Epithelial cell of esophagus (primary cell): Measurements from ENCODE around the gene FBXL17.

ENCODE experiments used
- DNase-seq: peaks from one replicate; pipeline ENCODE4 v3.0.0; 2010; ENCODE audit warnings: low read depth
- H3K4me3 ChIP-seq: 2 replicates; pipeline ENCODE4 v1.5.1; 2011; ENCODE audit warnings: mild to moderate bottlenecking, low read length, control low read depth
- TF ChIP-seq, protein P1 (sequence below): IDR thresholded peaks from 2 replicates; pipeline ENCODE4 v1.5.1; 2011; ENCODE audit warnings: low read depth, mild to moderate bottlenecking, low read length, control low read depth, inconsistent platforms; ENCODE audit not compliant: insufficient read depth; ENCODE audit errors: missing control alignments

The FBXL17 gene

DNA sequence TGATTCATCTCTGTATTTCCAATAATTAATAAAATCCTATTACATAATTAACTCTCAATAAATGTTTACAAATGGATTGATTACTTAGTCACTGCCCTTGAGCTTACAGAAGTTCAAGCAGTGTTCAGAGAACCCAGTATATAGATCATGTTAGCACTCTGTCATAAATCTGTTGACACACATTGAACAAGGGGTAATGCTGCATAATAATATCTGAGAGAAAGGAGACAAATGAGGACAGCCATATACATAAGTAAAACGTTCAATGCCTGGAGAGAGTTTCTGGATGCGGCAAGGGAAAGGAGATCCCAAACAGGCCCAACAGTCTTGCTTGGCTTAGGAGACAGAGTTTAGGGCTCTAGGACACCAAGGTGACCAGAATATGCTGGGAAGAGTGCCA lies 270.2 kb downstream of the FBXL17 start:
- no peak for DNase-seq
- H3K4me3 ChIP-seq: no peak overlapping the region
- TF ChIP-seq, protein P1, sequence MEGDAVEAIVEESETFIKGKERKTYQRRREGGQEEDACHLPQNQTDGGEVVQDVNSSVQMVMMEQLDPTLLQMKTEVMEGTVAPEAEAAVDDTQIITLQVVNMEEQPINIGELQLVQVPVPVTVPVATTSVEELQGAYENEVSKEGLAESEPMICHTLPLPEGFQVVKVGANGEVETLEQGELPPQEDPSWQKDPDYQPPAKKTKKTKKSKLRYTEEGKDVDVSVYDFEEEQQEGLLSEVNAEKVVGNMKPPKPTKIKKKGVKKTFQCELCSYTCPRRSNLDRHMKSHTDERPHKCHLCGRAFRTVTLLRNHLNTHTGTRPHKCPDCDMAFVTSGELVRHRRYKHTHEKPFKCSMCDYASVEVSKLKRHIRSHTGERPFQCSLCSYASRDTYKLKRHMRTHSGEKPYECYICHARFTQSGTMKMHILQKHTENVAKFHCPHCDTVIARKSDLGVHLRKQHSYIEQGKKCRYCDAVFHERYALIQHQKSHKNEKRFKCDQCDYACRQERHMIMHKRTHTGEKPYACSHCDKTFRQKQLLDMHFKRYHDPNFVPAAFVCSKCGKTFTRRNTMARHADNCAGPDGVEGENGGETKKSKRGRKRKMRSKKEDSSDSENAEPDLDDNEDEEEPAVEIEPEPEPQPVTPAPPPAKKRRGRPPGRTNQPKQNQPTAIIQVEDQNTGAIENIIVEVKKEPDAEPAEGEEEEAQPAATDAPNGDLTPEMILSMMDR: no peak

DNA sequence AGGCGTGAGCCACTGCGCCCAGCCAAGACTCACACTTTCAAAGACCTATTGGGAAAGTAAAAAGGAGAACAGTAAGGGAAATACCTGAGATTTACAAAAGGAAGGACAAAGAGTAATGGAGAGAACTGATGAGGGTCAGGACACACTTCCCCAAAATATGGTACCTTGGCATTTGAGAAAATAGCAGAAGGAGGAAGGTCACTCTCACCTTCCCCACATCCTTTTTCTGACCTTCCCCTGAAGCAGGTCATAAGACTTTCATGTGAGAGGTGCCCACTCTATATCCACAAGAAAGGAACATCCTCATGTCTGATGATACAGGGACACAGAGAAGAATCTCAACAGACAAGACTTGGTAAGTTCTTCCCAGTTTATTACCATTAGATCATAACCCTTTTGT lies 272.8 kb downstream of the FBXL17 start:
- TF ChIP-seq, protein P1: no peak
- no peak for DNase-seq
- no peak overlapping the region for H3K4me3 ChIP-seq

DNA sequence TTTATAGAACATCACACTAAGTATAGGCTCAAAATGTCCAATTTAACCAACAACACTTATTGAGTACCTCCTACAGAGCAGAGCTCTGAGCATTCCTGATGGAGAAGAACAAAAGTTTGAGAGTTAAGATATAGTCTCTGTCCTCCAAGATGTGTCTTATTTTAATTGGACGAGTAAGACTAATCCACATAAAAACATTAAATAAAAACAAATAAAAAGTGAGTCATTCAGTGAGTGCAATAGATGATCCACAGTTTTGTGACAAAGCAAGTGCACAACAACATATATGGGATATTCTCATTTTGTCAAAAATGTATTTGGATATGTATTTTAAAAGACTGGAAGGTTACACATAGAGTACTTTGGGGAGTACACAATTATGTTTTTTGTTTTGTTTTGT lies 277.4 kb downstream of the FBXL17 start:
- TF ChIP-seq, protein P1: no peak
- no peak overlapping the region for H3K4me3 ChIP-seq
- DNase-seq: no peak

GRCh38 chr5:108102463-108102862 lies 279.4 kb downstream of the FBXL17 start:
- TF ChIP-seq, protein P1: no peak
- DNase-seq: no peak
- no peak overlapping the region for H3K4me3 ChIP-seq

- TF ChIP-seq, protein P1: no peak
- no peak overlapping the region for H3K4me3 ChIP-seq
- no peak for DNase-seq
Observed at GRCh38 chr5:108101821-108102220, 280.1 kb downstream of the FBXL17 start.

DNA sequence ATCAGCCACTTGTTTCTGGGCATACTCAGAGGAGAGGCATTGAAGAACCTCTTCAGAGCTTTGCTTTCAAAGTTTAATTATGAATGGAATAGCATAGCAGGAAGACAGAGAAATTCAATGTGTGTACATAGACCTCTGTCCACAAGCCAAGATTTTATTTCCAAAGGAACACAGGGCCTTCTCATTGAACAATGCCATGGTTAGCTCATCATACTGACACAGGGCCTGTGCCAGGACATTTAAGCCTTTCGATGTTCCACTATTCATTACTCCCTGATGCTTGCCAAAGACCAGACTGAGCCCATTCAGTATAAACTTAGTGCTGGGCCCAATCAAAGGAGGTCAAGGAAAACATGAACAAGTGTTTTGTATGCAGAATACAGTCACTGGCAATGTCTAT lies 280.8 kb downstream of the FBXL17 start:
- DNase-seq: no peak
- no peak overlapping the region for H3K4me3 ChIP-seq
- TF ChIP-seq, protein P1: no peak

- TF ChIP-seq, protein P1: no peak
- DNase-seq: no peak
- no peak overlapping the region for H3K4me3 ChIP-seq
Observed at GRCh38 chr5:108094800-108095199, 287.1 kb downstream of the FBXL17 start.
